OCI-LY7 (cell line): ENCODE measurements around the gene SH2D1B.

Source experiments
- EZH2phosphoT487 ChIP-seq: fragments of 200-600 bp; sonication (generic); IDR thresholded peaks from 2 replicates; pipeline ENCODE4 v1.6.1; 2018; ENCODE audit warnings: low read depth, borderline replicate concordance, mild to moderate bottlenecking, mixed run types, antibody characterized with exemption, low read length, moderate library complexity, mixed read lengths
- TF ChIP-seq, protein P1 (sequence below): fragments of 200-600 bp; sonication (generic); conservative IDR thresholded peaks from 2 replicates; pipeline ENCODE4 v1.5.1; 2014; ENCODE audit warnings: mild to moderate bottlenecking, antibody characterized with exemption, low read length, moderate library complexity, mixed read lengths

DNA sequence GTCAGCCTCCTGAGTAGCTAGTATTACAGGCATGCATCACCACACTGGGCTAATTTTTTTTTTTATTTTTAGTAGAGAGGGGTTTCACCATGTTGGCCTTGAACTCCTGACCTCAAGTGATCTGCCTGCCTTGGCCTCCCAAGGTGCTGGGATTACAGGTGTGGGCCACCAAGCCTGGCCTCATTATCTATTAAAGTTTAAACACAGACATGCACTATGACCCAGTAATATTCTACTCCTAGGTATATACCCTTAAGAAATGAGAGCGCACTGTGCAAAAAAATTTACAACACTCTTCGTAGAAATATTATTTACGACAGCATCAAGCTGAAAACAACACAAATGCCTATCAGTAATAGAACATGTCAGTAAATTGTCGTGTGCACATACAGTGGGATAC lies 18.6 kb upstream of the SH2D1B start:
- no peak for TF ChIP-seq EZH2phosphoT487
- TF ChIP-seq, protein P1, sequence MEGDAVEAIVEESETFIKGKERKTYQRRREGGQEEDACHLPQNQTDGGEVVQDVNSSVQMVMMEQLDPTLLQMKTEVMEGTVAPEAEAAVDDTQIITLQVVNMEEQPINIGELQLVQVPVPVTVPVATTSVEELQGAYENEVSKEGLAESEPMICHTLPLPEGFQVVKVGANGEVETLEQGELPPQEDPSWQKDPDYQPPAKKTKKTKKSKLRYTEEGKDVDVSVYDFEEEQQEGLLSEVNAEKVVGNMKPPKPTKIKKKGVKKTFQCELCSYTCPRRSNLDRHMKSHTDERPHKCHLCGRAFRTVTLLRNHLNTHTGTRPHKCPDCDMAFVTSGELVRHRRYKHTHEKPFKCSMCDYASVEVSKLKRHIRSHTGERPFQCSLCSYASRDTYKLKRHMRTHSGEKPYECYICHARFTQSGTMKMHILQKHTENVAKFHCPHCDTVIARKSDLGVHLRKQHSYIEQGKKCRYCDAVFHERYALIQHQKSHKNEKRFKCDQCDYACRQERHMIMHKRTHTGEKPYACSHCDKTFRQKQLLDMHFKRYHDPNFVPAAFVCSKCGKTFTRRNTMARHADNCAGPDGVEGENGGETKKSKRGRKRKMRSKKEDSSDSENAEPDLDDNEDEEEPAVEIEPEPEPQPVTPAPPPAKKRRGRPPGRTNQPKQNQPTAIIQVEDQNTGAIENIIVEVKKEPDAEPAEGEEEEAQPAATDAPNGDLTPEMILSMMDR: no peak
